GM04503 (cell line): ENCODE measurements around the gene CDKN2A.

Source experiments
- DNase-seq: peaks from one replicate; pipeline ENCODE4 v3.0.0-alpha.2; 2012; ENCODE audit warnings: low read depth

The CDKN2A gene

DNA sequence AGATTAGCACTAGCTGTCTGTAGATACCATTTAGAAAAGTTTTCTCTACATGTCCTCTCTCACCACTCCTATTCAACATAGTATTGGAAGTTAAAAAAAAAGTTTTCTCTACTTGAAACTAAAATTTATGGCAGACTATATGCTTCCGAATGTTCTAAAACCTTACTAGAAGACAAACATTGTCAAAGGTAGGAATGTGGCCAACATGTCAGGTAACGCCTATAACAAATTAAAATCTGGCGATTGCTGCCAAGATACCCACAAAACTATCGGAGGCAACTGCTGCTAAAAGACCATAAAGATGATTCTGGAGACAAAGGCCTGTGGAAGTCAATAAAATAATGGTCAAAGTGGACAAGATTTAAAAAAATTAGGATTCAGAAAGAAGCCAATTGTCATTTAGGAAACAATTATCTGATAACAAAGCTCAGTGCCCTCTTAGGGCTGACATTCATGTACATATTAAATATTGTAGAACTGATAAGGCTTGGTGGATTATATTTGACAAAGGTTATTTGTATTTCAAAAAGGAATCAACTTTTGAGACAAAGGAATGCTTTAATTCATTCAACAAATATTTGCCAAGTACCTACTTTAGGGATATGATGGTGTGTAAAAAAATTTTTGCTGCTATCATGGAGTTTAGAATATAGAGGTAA is 52.7 kb downstream of the CDKN2A start:
- DNase-seq, result no peak

DNA sequence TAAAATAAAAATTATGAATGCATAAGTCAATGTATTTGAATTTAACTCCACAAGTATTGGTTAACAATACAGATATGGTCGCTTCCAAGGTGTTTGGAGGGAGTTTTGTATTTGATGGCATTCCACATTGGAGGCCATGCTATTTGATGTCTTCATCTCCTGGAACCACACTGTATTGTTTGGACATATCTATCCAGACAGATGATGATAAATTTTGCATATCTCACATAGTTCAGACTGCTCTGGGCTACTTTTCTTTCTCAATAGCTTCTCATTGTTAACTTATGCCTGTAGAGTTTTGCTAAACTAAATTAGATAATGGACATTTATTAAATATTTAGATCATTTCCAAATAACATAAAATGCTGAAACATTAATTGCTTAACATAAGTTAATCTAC is 58.0 kb downstream of the CDKN2A start:
- DNase-seq, result no peak

GRCh38 chr9:21935631-21936030 is 58.6 kb downstream of the CDKN2A start:
- no peak for DNase-seq

- no peak for DNase-seq
Observed at GRCh38 chr9:21933865-21934264, 60.3 kb downstream of the CDKN2A start.

- no peak for DNase-seq
Observed at GRCh38 chr9:21933281-21933680, 60.9 kb downstream of the CDKN2A start.

GRCh38 chr9:21931428-21931827 is 62.8 kb downstream of the CDKN2A start:
- DNase-seq, result no peak

DNA sequence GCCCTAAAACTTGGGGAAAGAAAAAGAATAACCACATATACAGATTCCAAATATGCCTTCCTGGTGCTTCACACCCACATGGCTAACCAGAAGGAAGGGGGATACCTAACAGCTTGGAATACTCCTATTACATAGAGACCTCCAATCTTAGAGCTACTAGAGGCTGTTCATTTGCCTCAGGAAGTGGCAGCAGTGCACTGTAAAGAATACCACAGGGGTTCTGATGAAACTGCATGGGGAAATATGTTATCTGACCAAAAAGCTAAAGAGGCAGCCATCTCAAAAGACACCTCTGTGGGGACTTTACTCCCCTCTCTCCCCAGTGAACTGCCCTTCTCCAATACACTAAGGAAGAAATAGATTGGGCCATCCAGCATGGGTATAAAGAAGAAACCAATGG is 66.4 kb downstream of the CDKN2A start:
- no peak for DNase-seq

DNA sequence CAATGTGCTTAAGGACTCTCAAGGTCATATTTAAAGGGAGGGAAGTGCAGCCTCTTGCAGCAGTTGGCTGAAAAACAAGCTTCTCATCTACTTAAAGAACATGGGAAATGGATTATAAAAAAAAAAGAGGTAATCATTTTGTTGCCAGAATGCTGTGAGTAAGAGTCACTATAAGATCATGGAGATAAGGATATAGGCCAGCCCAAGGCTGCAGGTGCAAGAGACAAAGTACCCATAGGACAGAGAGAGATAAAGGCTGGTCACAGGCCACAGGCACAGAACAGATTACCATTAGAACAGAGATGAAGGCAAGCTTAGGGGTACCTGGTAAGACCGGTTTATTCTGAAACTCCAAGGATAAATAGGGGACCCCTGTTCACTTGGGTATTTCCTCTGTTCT is 70.5 kb downstream of the CDKN2A start:
- no peak for DNase-seq

DNA sequence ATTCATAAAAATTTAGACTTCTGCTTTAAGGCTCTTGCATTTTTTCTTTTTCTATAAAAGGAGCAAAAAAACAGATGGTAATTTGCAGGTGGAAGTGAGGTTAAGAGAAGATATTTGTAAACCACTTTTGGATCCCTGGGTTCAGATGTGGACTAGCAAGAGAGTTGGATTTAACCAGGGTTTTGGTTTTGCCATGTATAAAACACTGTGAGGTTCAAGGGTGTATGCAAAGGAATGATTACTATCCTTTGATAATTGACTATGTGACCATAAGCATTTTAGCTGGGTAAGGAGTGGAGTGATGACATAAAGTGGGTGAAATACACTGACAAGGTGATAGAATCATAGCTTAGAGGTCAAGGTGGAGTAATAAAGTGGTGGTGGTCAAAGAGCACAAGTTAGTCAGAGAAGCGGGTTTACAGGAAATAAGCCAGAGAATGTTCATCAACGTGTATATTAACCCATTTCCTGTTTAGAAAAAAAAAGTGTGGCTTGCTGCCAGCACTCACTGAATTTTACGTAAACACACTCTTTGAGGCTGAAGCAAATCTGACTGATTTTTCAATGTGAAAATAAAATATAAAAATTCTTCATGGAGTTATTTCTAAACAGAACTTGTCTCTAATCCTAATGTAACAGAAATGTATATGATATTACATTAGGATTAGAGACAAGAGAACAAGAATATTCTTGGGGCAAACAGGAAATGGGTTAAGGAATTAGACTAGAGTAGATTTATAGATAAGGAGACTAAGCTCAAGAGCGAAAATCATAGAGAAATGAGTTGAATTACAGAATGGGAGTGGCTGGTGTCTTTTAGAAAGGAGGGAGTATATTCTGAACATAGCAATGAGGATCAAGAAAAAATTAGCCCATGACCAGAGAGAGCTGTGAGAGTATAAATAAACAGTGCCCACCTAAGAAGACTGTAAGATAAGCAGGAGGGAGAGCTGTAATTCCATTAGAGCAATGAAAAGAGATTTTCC is 74.5 kb downstream of the CDKN2A start:
- no peak for DNase-seq
